CD4-positive, alpha-beta T cell treated with Interleukin-4 for 4 hours (primary cell): ENCODE measurements around the gene SCGB3A1.

Experiments
- DNase-seq: peaks from one replicate; pipeline ENCODE4 v3.0.0-alpha.2; 2020

Gene SCGB3A1

GRCh38 chr5:180583738-180584137 is 7.6 kb downstream of the SCGB3A1 start:
- DNase-seq, result no peak

- no peak for DNase-seq
Observed at GRCh38 chr5:180580681-180581080, 10.6 kb downstream of the SCGB3A1 start.

GRCh38 chr5:180575571-180575970 is 15.7 kb downstream of the SCGB3A1 start:
- no peak for DNase-seq

- no peak for DNase-seq
Observed at GRCh38 chr5:180568914-180569313, 22.4 kb downstream of the SCGB3A1 start.

- DNase-seq, result no peak
Observed at GRCh38 chr5:180563994-180564393, 27.3 kb downstream of the SCGB3A1 start.

GRCh38 chr5:180558232-180558631 is 33.1 kb downstream of the SCGB3A1 start:
- no peak for DNase-seq

- no peak for DNase-seq
Observed at GRCh38 chr5:180557217-180557809, 34.0 kb downstream of the SCGB3A1 start.

- no peak for DNase-seq
Observed at GRCh38 chr5:180555168-180555921, 36.0 kb downstream of the SCGB3A1 start.

GRCh38 chr5:180553530-180553929 is 37.8 kb downstream of the SCGB3A1 start:
- no peak for DNase-seq

GRCh38 chr5:180548563-180548962 is 42.7 kb downstream of the SCGB3A1 start:
- no peak for DNase-seq

GRCh38 chr5:180545248-180545647 is 46.1 kb downstream of the SCGB3A1 start:
- no peak for DNase-seq

GRCh38 chr5:180541710-180542109 is 49.6 kb downstream of the SCGB3A1 start:
- DNase-seq, result no peak
